ENCODE data around the gene HDAC7.
A peak's percentile ranks its signal among the peaks of the same experiment; 100 is the strongest.

The HDAC7 gene

DNA sequence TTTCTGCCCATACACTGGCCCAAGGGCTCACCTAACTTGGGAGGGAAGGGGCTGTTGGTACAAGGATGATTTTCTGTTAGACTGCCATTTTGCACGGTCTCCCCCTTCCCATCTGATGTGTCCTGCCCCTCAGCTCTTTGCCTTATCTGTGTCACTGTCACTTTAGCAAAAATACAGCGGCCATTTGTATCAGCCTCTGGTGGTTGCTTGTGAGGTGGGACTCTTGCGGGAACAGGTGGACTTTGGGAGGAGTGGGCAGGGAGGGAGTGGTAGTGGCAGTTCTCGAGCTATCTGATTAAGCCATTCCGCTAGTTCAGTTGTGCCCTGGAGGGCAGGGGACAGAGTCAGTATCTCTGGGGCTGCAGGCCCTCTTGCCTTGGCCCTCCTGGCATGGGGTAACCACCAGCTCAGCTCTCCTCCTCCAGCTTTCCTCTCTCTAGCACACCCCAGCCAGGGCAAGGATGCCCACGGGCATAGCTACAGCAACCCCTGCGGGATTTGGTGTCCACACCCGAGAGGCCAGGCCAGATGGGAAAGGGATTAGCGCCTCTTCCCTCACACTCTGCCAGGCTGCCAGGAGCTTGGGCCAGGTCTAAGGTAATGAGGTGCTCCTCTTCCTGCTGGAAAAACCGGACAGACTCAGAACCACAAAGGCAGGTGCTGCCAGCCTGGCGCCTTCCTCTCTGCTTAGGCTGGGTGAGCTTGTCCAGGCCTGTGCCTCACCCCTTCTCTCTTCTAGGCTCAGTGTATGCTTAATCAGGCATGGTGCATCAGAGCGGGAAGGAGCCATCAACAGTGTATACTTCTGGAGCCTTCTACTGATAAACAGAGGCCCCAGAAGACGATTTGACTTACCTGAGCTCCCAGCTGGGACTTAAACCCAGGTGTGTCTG, 38.0 kb downstream of the HDAC7 start:
- H3K4me3 ChIP-seq (ENCODE audit: low read depth, low read length), result no peak overlapping the region
- TF ChIP-seq, protein P1, sequence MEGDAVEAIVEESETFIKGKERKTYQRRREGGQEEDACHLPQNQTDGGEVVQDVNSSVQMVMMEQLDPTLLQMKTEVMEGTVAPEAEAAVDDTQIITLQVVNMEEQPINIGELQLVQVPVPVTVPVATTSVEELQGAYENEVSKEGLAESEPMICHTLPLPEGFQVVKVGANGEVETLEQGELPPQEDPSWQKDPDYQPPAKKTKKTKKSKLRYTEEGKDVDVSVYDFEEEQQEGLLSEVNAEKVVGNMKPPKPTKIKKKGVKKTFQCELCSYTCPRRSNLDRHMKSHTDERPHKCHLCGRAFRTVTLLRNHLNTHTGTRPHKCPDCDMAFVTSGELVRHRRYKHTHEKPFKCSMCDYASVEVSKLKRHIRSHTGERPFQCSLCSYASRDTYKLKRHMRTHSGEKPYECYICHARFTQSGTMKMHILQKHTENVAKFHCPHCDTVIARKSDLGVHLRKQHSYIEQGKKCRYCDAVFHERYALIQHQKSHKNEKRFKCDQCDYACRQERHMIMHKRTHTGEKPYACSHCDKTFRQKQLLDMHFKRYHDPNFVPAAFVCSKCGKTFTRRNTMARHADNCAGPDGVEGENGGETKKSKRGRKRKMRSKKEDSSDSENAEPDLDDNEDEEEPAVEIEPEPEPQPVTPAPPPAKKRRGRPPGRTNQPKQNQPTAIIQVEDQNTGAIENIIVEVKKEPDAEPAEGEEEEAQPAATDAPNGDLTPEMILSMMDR (IDR thresholded peaks at IDR 0.05; ENCODE audit: low read depth, low read length, missing control alignments), result no peak
- DNase-seq (ENCODE audit: low read depth), result no peak
- in situ Hi-C loops (cut with HindIII; ENCODE audit: low sequenced_read_pairs), result no loop called here

DNA sequence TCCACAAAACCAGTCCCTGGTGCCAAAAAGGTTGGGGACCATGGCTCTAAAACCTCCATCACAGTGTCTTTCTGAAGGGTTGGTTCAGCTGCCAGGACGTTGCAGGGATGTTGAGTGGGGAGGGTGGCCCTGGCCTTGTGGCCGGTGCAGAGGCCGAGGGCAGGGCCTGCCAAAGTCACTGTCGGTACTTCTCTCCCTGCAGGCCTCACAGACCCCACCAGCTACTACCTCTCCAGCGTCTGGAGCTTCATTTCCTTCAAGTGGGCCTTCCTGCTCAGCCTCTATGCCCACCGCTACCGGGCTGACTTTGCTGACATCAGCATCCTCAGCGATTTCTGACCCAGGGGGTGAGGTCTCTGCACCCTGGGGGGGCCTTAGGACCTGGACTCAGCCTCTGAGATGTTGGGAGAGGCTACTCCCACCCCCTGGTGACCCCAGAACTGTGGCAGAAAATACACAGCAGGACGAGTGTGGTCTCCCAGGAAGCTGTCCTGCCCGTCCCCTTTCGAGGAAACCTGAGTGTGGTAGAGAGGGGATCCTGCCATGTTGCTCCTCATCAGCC, 39.7 kb downstream of the HDAC7 start:
- H3K4me3 ChIP-seq (ENCODE audit: low read depth, low read length), result no peak overlapping the region
- TF ChIP-seq, protein P1 (IDR thresholded peaks at IDR 0.05; ENCODE audit: low read depth, low read length, missing control alignments), result no peak
- DNase-seq (ENCODE audit: low read depth), result no peak
- in situ Hi-C loops (cut with HindIII; ENCODE audit: low sequenced_read_pairs), result loop anchor here (10.0 kb wide), 1 partner anchor 65 kb away; no protein-coding TSS in a partner anchor

- H3K4me3 ChIP-seq (ENCODE audit: low read depth, low read length), result no peak overlapping the region
- peak; percentile 73 for DNase-seq (ENCODE audit: low read depth)
- in situ Hi-C loops (cut with HindIII; ENCODE audit: low sequenced_read_pairs), result loop anchor here (10.0 kb wide), 1 partner anchor 65 kb away; no protein-coding TSS in a partner anchor
- TF ChIP-seq, protein P1 (IDR thresholded peaks at IDR 0.05; ENCODE audit: low read depth, low read length, missing control alignments), result peak; percentile 95
These were observed 40.3 kb downstream of the HDAC7 start for GRCh38 chr12:47779301-47779942.

- DNase-seq (ENCODE audit: low read depth), result no peak
- TF ChIP-seq, protein P1 (IDR thresholded peaks at IDR 0.05; ENCODE audit: low read depth, low read length, missing control alignments), result no peak
- in situ Hi-C loops (cut with HindIII; ENCODE audit: low sequenced_read_pairs), result loop anchor here (10.0 kb wide), 1 partner anchor 64 kb away; no protein-coding TSS in a partner anchor
- H3K4me3 ChIP-seq (ENCODE audit: low read depth, low read length), result no peak overlapping the region
These were observed 40.8 kb downstream of the HDAC7 start for GRCh38 chr12:47778881-47779280.

DNA sequence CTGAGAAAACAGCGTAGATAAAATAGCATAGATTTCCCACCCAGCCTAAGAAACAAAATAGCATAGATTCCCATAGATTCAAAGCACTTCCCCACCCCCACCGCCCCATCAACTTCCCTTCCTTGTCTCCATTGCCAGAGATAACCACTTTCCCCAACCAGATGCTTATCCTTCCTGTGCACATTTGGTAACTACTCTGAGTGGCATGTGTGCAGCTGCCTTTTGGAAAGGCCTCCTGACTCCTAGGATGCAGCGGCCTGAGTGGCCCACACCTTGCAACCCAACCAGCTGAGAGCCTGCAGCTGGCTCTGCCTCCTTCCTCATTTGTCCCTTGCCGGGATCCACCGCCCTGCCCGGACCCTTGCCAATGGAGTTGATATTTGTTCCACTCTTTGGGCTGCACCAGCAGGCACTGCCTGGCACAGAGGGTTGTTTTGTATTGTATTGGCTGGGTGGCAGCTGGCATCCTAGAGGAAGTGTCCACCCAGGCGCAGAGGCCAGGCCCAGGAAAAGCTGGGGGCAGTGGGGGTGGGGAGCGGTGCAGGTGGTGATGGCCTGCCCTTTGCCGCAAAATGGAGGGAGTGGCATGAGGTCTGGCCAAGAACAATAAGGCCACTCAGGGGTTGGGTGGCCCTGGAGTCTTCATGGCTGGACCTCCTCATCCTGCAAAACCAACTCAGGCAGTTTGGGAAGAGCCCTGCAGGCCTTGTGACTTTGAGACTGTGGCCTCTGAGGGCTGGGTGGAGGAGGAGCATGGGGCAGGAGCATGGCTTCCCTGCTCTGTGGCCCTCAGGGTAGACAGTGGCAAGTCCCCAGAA, 41.8 kb downstream of the HDAC7 start:
- H3K4me3 ChIP-seq (ENCODE audit: low read depth, low read length), result no peak overlapping the region
- TF ChIP-seq, protein P1 (IDR thresholded peaks at IDR 0.05; ENCODE audit: low read depth, low read length, missing control alignments), result no peak
- DNase-seq (ENCODE audit: low read depth), result no peak
- in situ Hi-C loops (cut with HindIII; ENCODE audit: low sequenced_read_pairs), result loop anchor here (10.0 kb wide), 1 partner anchor 63 kb away; no protein-coding TSS in a partner anchor
